ENCODE measurements around the gene KLHDC10. TPM values are rescaled to one million over a fixed set of nuclear protein-coding genes. Genes with fewer than 3 reads are reported as not detected.

KLHDC10 gene
- polyA plus RNA-seq, 1 donor (not counting 4 experiments of a cell fraction or from before 2014, with no cell fraction given): 22.7 TPM

DNA sequence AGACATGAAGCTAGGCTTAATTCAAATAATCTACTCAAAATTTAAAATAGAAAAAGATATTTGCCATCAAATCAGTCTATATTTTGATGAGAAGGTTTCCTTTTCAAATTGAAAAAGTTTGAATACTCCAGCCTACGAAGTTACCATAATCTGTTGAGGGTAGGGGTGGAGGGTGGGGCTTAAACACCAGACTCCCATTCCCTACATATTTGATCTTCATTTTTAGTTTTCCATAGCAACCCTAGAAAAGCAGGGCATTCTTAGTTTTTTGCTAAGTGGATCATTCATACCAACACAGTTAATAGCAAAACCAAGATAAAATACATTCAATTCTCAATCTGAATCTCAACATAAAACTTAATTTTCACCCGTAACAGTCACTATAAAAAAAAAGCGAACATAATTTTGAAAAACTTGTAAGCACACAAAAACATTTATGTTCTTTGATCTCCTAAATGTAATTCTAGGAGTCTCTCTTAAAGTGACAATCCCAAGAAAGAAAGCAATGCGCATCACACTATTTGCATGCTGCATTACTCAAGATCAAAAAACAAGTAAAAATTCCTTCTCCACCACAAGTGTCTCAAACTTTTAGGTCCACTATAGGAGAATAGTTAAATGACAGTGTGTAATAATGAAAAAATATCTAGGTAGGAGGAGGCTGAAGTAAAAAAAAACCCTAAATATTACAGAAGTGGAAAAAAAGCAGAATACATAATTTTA is 104.1 kb downstream of the KLHDC10 start:
- Histone ChIP-seq H3K4me2 (ENCODE audit: control insufficient read depth, extremely low read depth, insufficient read depth, low read depth, low read length) (no peak overlapping the region), H3K9me1 (ENCODE audit: control insufficient read depth, extremely low read depth, insufficient read depth, low read length) (no peaks in the 10 kb centered on the region), H3K4me1 (ENCODE audit: control insufficient read depth, extremely low read depth, insufficient read depth, low read length) (no peaks in the 10 kb centered on the region), H3K9me3 (ENCODE audit: control insufficient read depth, low read depth, low read length) (no peaks in the 10 kb centered on the region), H3K27ac (ENCODE audit: control insufficient read depth, insufficient read depth, low read length) (no peak overlapping the region), H3K9ac (ENCODE audit: control insufficient read depth, extremely low read depth, insufficient read depth, low read length) (no peak overlapping the region), H2AFZ (ENCODE audit: control insufficient read depth, low read length) (no peak overlapping the region), H3K4me3 (ENCODE audit: control insufficient read depth in 2 of 3, extremely low read depth in 1 of 3, insufficient read depth in 2 of 3, low read depth in 1 of 3, low read length in 3 of 3) (no peak overlapping the region), H3K36me3 (ENCODE audit: control insufficient read depth in 2 of 2, extremely low read depth in 1 of 2, insufficient read depth in 2 of 2, low read length in 2 of 2) (peaks cover 6 to 7% of the 10 kb centered on the region in 2 experiments), H3K27me3 (ENCODE audit: control insufficient read depth, extremely low read depth, insufficient read depth, low read length) (no peaks in the 10 kb centered on the region), H4K20me1 (ENCODE audit: control insufficient read depth, extremely low read depth, insufficient read depth, low read length) (no peaks in the 10 kb centered on the region), H3K79me2 (ENCODE audit: control insufficient read depth, insufficient read depth, low read length) (no peaks in the 10 kb centered on the region)
- no peak for TF ChIP-seq EZH2 (IDR thresholded peaks at IDR 0.05; ENCODE audit: low read length)
- TF ChIP-seq, protein P1, sequence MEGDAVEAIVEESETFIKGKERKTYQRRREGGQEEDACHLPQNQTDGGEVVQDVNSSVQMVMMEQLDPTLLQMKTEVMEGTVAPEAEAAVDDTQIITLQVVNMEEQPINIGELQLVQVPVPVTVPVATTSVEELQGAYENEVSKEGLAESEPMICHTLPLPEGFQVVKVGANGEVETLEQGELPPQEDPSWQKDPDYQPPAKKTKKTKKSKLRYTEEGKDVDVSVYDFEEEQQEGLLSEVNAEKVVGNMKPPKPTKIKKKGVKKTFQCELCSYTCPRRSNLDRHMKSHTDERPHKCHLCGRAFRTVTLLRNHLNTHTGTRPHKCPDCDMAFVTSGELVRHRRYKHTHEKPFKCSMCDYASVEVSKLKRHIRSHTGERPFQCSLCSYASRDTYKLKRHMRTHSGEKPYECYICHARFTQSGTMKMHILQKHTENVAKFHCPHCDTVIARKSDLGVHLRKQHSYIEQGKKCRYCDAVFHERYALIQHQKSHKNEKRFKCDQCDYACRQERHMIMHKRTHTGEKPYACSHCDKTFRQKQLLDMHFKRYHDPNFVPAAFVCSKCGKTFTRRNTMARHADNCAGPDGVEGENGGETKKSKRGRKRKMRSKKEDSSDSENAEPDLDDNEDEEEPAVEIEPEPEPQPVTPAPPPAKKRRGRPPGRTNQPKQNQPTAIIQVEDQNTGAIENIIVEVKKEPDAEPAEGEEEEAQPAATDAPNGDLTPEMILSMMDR (optimal IDR thresholded peaks at IDR 0.05 in 1 of 3, IDR thresholded peaks at IDR 0.05 in 1 of 3, conservative IDR thresholded peaks at IDR 0.05 in 1 of 3; ENCODE audit: extremely low read depth in 1 of 3, insufficient read depth in 2 of 3, low read length in 3 of 3): no peak
- FAIRE-seq (no peak), DNase-seq (ENCODE audit: low read depth, low spot score) (no peak)
- dilution Hi-C loops (cut with MboI; ENCODE audit: extremely low pct_ligation_motif_present, low sequenced_read_pairs): no loop called here

DNA sequence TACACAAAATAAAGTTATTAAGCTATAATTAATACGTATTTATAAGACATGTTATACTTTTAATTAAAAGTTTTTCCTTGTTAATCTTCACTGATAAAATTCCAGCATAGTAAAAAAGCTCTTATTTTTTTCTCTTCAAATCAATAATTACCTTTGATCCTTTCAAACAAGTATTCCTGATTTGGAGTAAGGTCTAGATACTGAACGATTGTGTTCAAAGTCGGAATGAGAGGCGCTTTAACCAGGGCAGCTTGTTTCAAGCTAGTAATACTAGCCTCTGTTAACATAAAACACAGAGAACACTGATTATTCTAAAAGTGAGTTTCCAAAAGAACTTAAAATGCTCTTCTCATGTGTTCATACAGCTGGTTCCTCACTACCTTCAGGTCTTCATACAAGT is 107.9 kb downstream of the KLHDC10 start:
- H3K79me2 ChIP-seq (ENCODE audit: control insufficient read depth, insufficient read depth, low read length): no peaks in the 10 kb centered on the region
- no peaks in the 10 kb centered on the region for H3K4me1 ChIP-seq (ENCODE audit: control insufficient read depth, extremely low read depth, insufficient read depth, low read length)
- H3K27me3 ChIP-seq (ENCODE audit: control insufficient read depth, extremely low read depth, insufficient read depth, low read length): no peaks in the 10 kb centered on the region
- H3K4me3 ChIP-seq (ENCODE audit: control insufficient read depth in 2 of 3, extremely low read depth in 1 of 3, insufficient read depth in 2 of 3, low read depth in 1 of 3, low read length in 3 of 3): no peak overlapping the region
- H3K4me2 ChIP-seq (ENCODE audit: control insufficient read depth, extremely low read depth, insufficient read depth, low read depth, low read length): no peak overlapping the region
- no peaks in the 10 kb centered on the region for H3K9me1 ChIP-seq (ENCODE audit: control insufficient read depth, extremely low read depth, insufficient read depth, low read length)
- H3K36me3 ChIP-seq (ENCODE audit: control insufficient read depth in 2 of 2, extremely low read depth in 1 of 2, insufficient read depth in 2 of 2, low read length in 2 of 2): peaks cover 1 to 8% of the 10 kb centered on the region in 2 experiments
- no peak overlapping the region for H2AFZ ChIP-seq (ENCODE audit: control insufficient read depth, low read length)
- no peak for TF ChIP-seq EZH2 (IDR thresholded peaks at IDR 0.05; ENCODE audit: low read length)
- TF ChIP-seq, protein P1 (optimal IDR thresholded peaks at IDR 0.05 in 1 of 3, IDR thresholded peaks at IDR 0.05 in 1 of 3, conservative IDR thresholded peaks at IDR 0.05 in 1 of 3; ENCODE audit: extremely low read depth in 1 of 3, insufficient read depth in 2 of 3, low read length in 3 of 3): no peak
- DNase-seq (ENCODE audit: low read depth, low spot score) (no peak), FAIRE-seq (no peak)
- H3K9me3 ChIP-seq (ENCODE audit: control insufficient read depth, low read depth, low read length): no peaks in the 10 kb centered on the region
- H3K27ac ChIP-seq (ENCODE audit: control insufficient read depth, insufficient read depth, low read length): no peak overlapping the region
- H3K9ac ChIP-seq (ENCODE audit: control insufficient read depth, extremely low read depth, insufficient read depth, low read length): no peak overlapping the region
- H4K20me1 ChIP-seq (ENCODE audit: control insufficient read depth, extremely low read depth, insufficient read depth, low read length): no peaks in the 10 kb centered on the region
- dilution Hi-C loops (cut with MboI; ENCODE audit: extremely low pct_ligation_motif_present, low sequenced_read_pairs): no loop called here
